DND-41 (cell line): ENCODE results near the gene FAAH.

Experiments used
- EZH2 ChIP-seq: IDR thresholded peaks from 3 replicates; pipeline ENCODE4 v1.6.1; 2012; ENCODE audit warnings: borderline replicate concordance, low read depth, mild to moderate bottlenecking, moderate library complexity, low read length, inconsistent platforms; ENCODE audit not compliant: severe bottlenecking
- TF ChIP-seq, protein P1 (sequence below): IDR thresholded peaks from 2 replicates; pipeline ENCODE4 v1.5.1; 2012; ENCODE audit warnings: borderline replicate concordance, low read length, moderate library complexity, mild to moderate bottlenecking; ENCODE audit not compliant: poor library complexity, severe bottlenecking; ENCODE audit errors: extremely low read depth

DNA sequence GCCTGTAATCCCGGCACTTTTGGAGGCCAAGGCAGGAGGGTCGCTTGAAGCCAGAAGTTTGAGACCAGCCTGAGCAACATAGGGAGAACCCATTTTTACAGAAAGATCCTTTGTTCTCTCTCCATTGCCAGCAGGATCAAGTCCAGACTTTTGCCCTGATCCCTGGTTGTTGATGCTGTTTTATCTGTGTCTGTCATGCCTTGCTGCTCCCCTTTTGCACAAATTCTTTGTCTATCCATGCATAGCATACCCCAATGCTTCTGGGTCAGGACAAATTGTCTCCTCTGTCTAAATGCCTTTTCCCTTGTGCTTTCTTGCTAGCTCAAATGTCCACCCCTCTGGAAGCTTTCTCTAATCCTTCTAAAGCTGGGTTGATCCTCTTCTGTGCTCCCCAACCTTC is 25.3 kb upstream of the FAAH start:
- TF ChIP-seq, protein P1, sequence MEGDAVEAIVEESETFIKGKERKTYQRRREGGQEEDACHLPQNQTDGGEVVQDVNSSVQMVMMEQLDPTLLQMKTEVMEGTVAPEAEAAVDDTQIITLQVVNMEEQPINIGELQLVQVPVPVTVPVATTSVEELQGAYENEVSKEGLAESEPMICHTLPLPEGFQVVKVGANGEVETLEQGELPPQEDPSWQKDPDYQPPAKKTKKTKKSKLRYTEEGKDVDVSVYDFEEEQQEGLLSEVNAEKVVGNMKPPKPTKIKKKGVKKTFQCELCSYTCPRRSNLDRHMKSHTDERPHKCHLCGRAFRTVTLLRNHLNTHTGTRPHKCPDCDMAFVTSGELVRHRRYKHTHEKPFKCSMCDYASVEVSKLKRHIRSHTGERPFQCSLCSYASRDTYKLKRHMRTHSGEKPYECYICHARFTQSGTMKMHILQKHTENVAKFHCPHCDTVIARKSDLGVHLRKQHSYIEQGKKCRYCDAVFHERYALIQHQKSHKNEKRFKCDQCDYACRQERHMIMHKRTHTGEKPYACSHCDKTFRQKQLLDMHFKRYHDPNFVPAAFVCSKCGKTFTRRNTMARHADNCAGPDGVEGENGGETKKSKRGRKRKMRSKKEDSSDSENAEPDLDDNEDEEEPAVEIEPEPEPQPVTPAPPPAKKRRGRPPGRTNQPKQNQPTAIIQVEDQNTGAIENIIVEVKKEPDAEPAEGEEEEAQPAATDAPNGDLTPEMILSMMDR = no peak
- TF ChIP-seq EZH2 = no peak
